ENCODE data around the gene BABAM2.

DNA sequence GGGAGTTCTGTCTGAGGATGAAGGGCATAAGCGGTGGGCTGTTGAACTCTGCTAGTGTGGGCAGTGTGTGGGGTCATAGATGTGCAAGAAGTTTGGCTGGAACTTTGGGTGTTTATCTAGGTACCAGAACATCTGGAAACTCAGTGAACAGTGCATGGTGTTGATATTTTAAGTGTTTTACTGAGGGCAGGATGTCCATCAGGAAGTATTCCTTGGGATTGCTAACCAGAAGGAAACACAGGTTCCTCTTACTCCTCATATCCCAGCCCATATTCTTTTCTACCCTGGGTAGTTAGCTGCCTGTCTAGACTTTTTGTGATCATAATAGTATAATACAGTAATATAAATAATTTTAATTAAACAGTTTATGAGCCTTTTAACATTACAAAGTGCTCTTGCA, 15.5 kb downstream of the BABAM2 start:
- TF ChIP-seq, protein P1, sequence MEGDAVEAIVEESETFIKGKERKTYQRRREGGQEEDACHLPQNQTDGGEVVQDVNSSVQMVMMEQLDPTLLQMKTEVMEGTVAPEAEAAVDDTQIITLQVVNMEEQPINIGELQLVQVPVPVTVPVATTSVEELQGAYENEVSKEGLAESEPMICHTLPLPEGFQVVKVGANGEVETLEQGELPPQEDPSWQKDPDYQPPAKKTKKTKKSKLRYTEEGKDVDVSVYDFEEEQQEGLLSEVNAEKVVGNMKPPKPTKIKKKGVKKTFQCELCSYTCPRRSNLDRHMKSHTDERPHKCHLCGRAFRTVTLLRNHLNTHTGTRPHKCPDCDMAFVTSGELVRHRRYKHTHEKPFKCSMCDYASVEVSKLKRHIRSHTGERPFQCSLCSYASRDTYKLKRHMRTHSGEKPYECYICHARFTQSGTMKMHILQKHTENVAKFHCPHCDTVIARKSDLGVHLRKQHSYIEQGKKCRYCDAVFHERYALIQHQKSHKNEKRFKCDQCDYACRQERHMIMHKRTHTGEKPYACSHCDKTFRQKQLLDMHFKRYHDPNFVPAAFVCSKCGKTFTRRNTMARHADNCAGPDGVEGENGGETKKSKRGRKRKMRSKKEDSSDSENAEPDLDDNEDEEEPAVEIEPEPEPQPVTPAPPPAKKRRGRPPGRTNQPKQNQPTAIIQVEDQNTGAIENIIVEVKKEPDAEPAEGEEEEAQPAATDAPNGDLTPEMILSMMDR (IDR thresholded peaks at IDR 0.05; ENCODE audit: borderline replicate concordance, extremely low read depth, low read length, poor library complexity, severe bottlenecking): no peak
- no peak for TF ChIP-seq EZH2 (IDR thresholded peaks at IDR 0.05; ENCODE audit: borderline replicate concordance, low read depth, low read length, severe bottlenecking)

Measured in DND-41 (cell line).